HEK293 (cell line): ENCODE results near the gene MAP3K9.

Source experiments
- GFI1B ChIP-seq: fragments of 450-650 bp; formaldehyde crosslinking; IDR thresholded peaks from 2 replicates; pipeline ENCODE4 v1.5.1; 2016; ENCODE audit warnings: missing biosample characterization, missing genetic modification characterization
- ZNF184 ChIP-seq: fragments of 450-650 bp; IDR thresholded peaks from 2 replicates; pipeline ENCODE4 v1.5.1; 2018; ENCODE audit warnings: missing biosample characterization, mild to moderate bottlenecking, missing genetic modification characterization
- ZNF350 ChIP-seq: fragments of 450-650 bp; formaldehyde crosslinking; IDR thresholded peaks from 2 replicates; pipeline ENCODE4 v1.5.0; 2017; ENCODE audit warnings: missing biosample characterization, mild to moderate bottlenecking, missing genetic modification characterization
- ZNF654 ChIP-seq: fragments of 450-650 bp; formaldehyde crosslinking; IDR thresholded peaks from 2 replicates; pipeline ENCODE4 v1.5.1; 2016; ENCODE audit warnings: low read depth, missing biosample characterization, missing genetic modification characterization
- ZNF670 ChIP-seq: fragments of 450-650 bp; formaldehyde crosslinking; IDR thresholded peaks from 2 replicates; pipeline ENCODE4 v1.5.1; 2016; ENCODE audit warnings: missing biosample characterization, missing genetic modification characterization, low read depth
- TF ChIP-seq, protein P1 (sequence below): fragments of 450-650 bp; formaldehyde crosslinking; IDR thresholded peaks from 2 replicates; pipeline ENCODE4 v1.5.1; 2016; ENCODE audit warnings: missing biosample characterization, missing genetic modification characterization
- TF ChIP-seq, protein P2 (sequence below): fragments of 450-650 bp; formaldehyde crosslinking; IDR thresholded peaks from 2 replicates; pipeline ENCODE4 v1.5.1; 2016; ENCODE audit warnings: missing biosample characterization, missing genetic modification characterization
- TF ChIP-seq, protein P3 (sequence below): fragments of 450-650 bp; formaldehyde crosslinking; IDR thresholded peaks from 2 replicates; pipeline ENCODE4 v1.5.1; 2016; ENCODE audit warnings: missing biosample characterization, missing genetic modification characterization, borderline replicate concordance

DNA sequence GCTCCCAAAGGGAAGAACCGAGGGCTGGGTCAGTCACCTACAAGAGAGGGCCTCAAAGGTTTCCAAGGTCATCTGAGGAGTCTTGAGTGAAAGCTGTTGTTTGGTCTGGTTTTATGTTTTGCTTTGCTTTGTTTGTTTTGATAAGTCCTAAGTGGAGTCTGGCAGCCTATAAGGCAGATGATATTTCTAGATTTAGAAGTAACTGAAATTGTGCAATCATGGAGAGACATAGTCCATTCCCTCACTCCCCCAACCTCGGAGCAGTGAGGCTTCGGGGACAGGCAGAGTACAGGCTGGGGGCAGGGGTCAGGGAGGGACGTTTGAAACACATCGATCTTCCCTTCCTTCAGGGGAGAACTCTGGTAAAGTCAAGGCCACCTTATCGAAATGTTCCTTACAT lies 125.3 kb downstream of the MAP3K9 start:
- no peak for TF ChIP-seq ZNF184 (tag by site-specific recombination)
- no peak for TF ChIP-seq ZNF670
- TF ChIP-seq, protein P1, sequence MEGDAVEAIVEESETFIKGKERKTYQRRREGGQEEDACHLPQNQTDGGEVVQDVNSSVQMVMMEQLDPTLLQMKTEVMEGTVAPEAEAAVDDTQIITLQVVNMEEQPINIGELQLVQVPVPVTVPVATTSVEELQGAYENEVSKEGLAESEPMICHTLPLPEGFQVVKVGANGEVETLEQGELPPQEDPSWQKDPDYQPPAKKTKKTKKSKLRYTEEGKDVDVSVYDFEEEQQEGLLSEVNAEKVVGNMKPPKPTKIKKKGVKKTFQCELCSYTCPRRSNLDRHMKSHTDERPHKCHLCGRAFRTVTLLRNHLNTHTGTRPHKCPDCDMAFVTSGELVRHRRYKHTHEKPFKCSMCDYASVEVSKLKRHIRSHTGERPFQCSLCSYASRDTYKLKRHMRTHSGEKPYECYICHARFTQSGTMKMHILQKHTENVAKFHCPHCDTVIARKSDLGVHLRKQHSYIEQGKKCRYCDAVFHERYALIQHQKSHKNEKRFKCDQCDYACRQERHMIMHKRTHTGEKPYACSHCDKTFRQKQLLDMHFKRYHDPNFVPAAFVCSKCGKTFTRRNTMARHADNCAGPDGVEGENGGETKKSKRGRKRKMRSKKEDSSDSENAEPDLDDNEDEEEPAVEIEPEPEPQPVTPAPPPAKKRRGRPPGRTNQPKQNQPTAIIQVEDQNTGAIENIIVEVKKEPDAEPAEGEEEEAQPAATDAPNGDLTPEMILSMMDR (tag by site-specific recombination): no peak
- TF ChIP-seq, protein P2, sequence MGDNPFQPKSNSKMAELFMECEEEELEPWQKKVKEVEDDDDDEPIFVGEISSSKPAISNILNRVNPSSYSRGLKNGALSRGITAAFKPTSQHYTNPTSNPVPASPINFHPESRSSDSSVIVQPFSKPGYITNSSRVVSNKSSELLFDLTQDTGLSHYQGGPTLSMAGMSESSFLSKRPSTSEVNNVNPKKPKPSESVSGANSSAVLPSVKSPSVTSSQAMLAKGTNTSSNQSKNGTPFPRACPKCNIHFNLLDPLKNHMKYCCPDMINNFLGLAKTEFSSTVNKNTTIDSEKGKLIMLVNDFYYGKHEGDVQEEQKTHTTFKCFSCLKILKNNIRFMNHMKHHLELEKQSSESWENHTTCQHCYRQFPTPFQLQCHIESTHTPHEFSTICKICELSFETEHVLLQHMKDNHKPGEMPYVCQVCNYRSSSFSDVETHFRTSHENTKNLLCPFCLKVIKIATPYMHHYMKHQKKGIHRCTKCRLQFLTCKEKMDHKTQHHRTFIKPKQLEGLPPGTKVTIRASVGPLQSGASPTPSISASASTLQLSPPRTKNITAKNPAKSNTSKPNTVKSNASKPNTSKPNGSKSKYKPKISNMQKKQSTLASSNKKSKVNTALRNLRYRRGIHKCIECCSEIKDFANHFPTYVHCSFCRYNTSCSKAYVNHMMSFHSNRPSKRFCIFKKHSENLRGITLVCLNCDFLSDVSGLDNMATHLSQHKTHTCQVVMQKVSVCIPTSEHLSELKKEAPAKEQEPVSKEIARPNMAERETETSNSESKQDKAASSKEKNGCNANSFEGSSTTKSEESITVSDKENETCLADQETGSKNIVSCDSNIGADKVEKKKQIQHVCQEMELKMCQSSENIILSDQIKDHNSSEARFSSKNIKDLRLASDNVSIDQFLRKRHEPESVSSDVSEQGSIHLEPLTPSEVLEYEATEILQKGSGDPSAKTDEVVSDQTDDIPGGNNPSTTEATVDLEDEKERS: no peak
- TF ChIP-seq, protein P3, sequence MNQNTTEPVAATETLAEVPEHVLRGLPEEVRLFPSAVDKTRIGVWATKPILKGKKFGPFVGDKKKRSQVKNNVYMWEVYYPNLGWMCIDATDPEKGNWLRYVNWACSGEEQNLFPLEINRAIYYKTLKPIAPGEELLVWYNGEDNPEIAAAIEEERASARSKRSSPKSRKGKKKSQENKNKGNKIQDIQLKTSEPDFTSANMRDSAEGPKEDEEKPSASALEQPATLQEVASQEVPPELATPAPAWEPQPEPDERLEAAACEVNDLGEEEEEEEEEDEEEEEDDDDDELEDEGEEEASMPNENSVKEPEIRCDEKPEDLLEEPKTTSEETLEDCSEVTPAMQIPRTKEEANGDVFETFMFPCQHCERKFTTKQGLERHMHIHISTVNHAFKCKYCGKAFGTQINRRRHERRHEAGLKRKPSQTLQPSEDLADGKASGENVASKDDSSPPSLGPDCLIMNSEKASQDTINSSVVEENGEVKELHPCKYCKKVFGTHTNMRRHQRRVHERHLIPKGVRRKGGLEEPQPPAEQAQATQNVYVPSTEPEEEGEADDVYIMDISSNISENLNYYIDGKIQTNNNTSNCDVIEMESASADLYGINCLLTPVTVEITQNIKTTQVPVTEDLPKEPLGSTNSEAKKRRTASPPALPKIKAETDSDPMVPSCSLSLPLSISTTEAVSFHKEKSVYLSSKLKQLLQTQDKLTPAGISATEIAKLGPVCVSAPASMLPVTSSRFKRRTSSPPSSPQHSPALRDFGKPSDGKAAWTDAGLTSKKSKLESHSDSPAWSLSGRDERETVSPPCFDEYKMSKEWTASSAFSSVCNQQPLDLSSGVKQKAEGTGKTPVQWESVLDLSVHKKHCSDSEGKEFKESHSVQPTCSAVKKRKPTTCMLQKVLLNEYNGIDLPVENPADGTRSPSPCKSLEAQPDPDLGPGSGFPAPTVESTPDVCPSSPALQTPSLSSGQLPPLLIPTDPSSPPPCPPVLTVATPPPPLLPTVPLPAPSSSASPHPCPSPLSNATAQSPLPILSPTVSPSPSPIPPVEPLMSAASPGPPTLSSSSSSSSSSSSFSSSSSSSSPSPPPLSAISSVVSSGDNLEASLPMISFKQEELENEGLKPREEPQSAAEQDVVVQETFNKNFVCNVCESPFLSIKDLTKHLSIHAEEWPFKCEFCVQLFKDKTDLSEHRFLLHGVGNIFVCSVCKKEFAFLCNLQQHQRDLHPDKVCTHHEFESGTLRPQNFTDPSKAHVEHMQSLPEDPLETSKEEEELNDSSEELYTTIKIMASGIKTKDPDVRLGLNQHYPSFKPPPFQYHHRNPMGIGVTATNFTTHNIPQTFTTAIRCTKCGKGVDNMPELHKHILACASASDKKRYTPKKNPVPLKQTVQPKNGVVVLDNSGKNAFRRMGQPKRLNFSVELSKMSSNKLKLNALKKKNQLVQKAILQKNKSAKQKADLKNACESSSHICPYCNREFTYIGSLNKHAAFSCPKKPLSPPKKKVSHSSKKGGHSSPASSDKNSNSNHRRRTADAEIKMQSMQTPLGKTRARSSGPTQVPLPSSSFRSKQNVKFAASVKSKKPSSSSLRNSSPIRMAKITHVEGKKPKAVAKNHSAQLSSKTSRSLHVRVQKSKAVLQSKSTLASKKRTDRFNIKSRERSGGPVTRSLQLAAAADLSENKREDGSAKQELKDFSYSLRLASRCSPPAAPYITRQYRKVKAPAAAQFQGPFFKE: no peak
- TF ChIP-seq GFI1B (tag by site-specific recombination): no peak
- TF ChIP-seq ZNF350: no peak
- TF ChIP-seq ZNF654 (tag by site-specific recombination): no peak
